HepG2 (cell line): ENCODE data around the gene TPM3. TPM values are rescaled to one million over a fixed set of nuclear protein-coding genes. Genes with fewer than 3 reads are reported as not detected.

Source experiments
- ATAC-seq: fragments of 200-7000 bp; cut with Tn5 transposase; 3 replicates; pipeline ENCODE4 v1.9.1; 2020; ENCODE audit warnings: mild to moderate bottlenecking, moderate library complexity
- BruUV-seq: library from RNA; stranded (reverse); fragments of 400-500 nt; replicated peaks from 2 replicates; lab custom pipeline; 2021; lab: Mats Ljungman, UMichigan
- CTCF ChIA-PET: fragments of 300-600 bp; formaldehyde crosslinking; extraction: SDS; loops from one replicate; lab custom pipeline; 2021; ENCODE audit warnings: low total read pairs, inconsistent platforms, low intra/inter-chr PET ratio; lab: Yijun Ruan, JAX
- POLR2A ChIA-PET: fragments of 350-600 bp; sonication (Branson Sonifier 250); formaldehyde crosslinking; loops from one replicate; lab custom pipeline; 2020; ENCODE audit warnings: antibody characterized with exemption, inconsistent platforms; lab: Yijun Ruan, JAX
- DNase-seq: peaks from one replicate; pipeline ENCODE4 v3.0.0-alpha.2; 2015; ENCODE audit warnings: low spot score
- FAIRE-seq: peaks from 3 replicates; lab custom pipeline; 2011; peaks lifted over from hg19 to GRCh38; lab: Jason Lieb, UNC
- H2AFZ ChIP-seq: one replicate; pipeline ENCODE4 v1.6.1; 2011; ENCODE audit warnings: low read length, inconsistent platforms
- H3K27ac ChIP-seq: fragments of 300-600 bp; 3 replicates; pipeline ENCODE4 v1.8.0; 2011; ENCODE audit warnings: mixed run types, mild to moderate bottlenecking, mixed read lengths, low read length, inconsistent platforms; ENCODE audit not compliant: insufficient read depth; ENCODE audit errors: extremely low read length
- H3K27me3 ChIP-seq, 2 experiments: fragments of 200-600 bp in 1 of 2; 2 replicates in 1 of 2; 3 replicates in 1 of 2; pipeline versions ENCODE4 v1.6.0 to v1.8.0; 2011; ENCODE audit warnings: low read length in 2 of 2, mild to moderate bottlenecking in 2 of 2, moderate library complexity in 2 of 2, inconsistent platforms in 1 of 2; ENCODE audit not compliant: insufficient read depth in 2 of 2, control insufficient read depth in 1 of 2
- H3K36me3 ChIP-seq, 2 experiments: fragments of 200-600 bp in 1 of 2; replicated peaks in 1 of 2; 2 replicates in 1 of 2; 3 replicates in 1 of 2; pipeline versions ENCODE4 v1.5.1 to v1.8.0; 2011; ENCODE audit warnings: low read length in 2 of 2, inconsistent platforms in 1 of 2; ENCODE audit not compliant: insufficient read depth in 2 of 2, control insufficient read depth in 1 of 2
- H3K4me1 ChIP-seq: 2 replicates; pipeline ENCODE4 v1.5.1; 2012; ENCODE audit warnings: low read length, inconsistent platforms; ENCODE audit not compliant: insufficient read depth
- H3K4me2 ChIP-seq: 2 replicates; pipeline ENCODE4 v1.6.0; 2011; ENCODE audit warnings: low read depth, low read length, inconsistent platforms
- H3K4me3 ChIP-seq, 3 experiments: fragments of 200-600 bp in 1 of 3; sonication (generic), shearing (Covaris generic) in 1 of 3; replicated peaks in 1 of 3; 2 replicates each; pipeline ENCODE4 v1.5.1; 2011 to 2016; ENCODE audit warnings: low read length in 3 of 3, inconsistent platforms in 2 of 3, low read depth in 2 of 3, mild to moderate bottlenecking in 2 of 3, control low read depth in 1 of 3, mixed read lengths in 1 of 3; ENCODE audit not compliant: insufficient read depth in 1 of 3
- H3K79me2 ChIP-seq: one replicate; pipeline ENCODE4 v1.6.1; 2011; ENCODE audit warnings: low read length, inconsistent platforms; ENCODE audit not compliant: insufficient read depth
- H3K9ac ChIP-seq: 2 replicates; pipeline ENCODE4 v1.6.0; 2011; ENCODE audit warnings: mild to moderate bottlenecking, low read depth, low read length, inconsistent platforms; ENCODE audit not compliant: insufficient read depth
- H3K9me3 ChIP-seq: 2 replicates; pipeline ENCODE4 v1.5.1; 2012; ENCODE audit warnings: mild to moderate bottlenecking, low read length
- H4K20me1 ChIP-seq: 2 replicates; pipeline ENCODE4 v1.6.0; 2011; ENCODE audit warnings: inconsistent platforms, mild to moderate bottlenecking, low read length, moderate library complexity; ENCODE audit not compliant: insufficient read depth
- AKAP8 ChIP-seq: sonication (generic); formaldehyde crosslinking; IDR thresholded peaks from 2 replicates; pipeline ENCODE4 v1.5.1; 2020; ENCODE audit warnings: mild to moderate bottlenecking, missing genetic modification reagents
- HNF4G ChIP-seq, 2 experiments: sonication (generic) in 1 of 2; formaldehyde crosslinking in 1 of 2; IDR thresholded peaks; 2 replicates each; pipeline versions ENCODE4 v1.4.0 to v1.6.1; 2011 to 2020; ENCODE audit warnings: borderline replicate concordance in 2 of 2, low read depth in 2 of 2, mild to moderate bottlenecking in 2 of 2, low read length in 1 of 2, missing genetic modification reagents in 1 of 2, moderate library complexity in 1 of 2
- KAT8 ChIP-seq: IDR thresholded peaks from 2 replicates; pipeline ENCODE4 v1.6.1; 2016; ENCODE audit warnings: missing genetic modification reagents, missing compliant biosample characterization
- MIER3 ChIP-seq: IDR thresholded peaks from 2 replicates; pipeline ENCODE4 v1.6.1; 2016; ENCODE audit warnings: missing compliant biosample characterization, borderline replicate concordance
- MYNN ChIP-seq: sonication (generic); formaldehyde crosslinking; IDR thresholded peaks from 2 replicates; pipeline ENCODE4 v1.4.0; 2020; ENCODE audit warnings: mild to moderate bottlenecking, low read depth, missing genetic modification reagents
- REXO4 ChIP-seq: sonication (generic); formaldehyde crosslinking; IDR thresholded peaks from 2 replicates; pipeline ENCODE4 v1.8.0; 2022; ENCODE audit warnings: missing genetic modification reagents, mild to moderate bottlenecking, borderline replicate concordance
- SMAD3 ChIP-seq: sonication (generic); formaldehyde crosslinking; IDR thresholded peaks from 2 replicates; pipeline ENCODE4 v1.4.0; 2020; ENCODE audit warnings: missing genetic modification reagents
- SYNCRIP ChIP-seq: fragments of 200-400 bp; formaldehyde crosslinking; IDR thresholded peaks from 2 replicates; pipeline ENCODE4 v1.6.1; 2018; ENCODE audit warnings: mild to moderate bottlenecking, low read depth, low read length; ENCODE audit not compliant: insufficient read depth
- ZKSCAN1 ChIP-seq: fragments of 150-350 bp; IDR thresholded peaks from 2 replicates; pipeline ENCODE4 v1.6.1; 2014; ENCODE audit warnings: low read length
- ZNF136 ChIP-seq: sonication (generic); formaldehyde crosslinking; IDR thresholded peaks from 2 replicates; pipeline ENCODE4 v1.8.1; 2022; ENCODE audit warnings: low read depth, mild to moderate bottlenecking, moderate library complexity, missing genetic modification reagents
- ZNF574 ChIP-seq: sonication (generic); formaldehyde crosslinking; IDR thresholded peaks from 2 replicates; pipeline ENCODE4 v1.4.0; 2020; ENCODE audit warnings: missing genetic modification reagents
- ZNF780A ChIP-seq: sonication (generic); formaldehyde crosslinking; IDR thresholded peaks from 2 replicates; pipeline ENCODE4 v1.8.0; 2022; ENCODE audit warnings: mild to moderate bottlenecking, missing genetic modification reagents, moderate library complexity
- WGBS: methylation state at CpG from one replicate; pipeline ENCODE4 v1.1.6; 2017; ENCODE audit warnings: low lambda C conversion rate; 5-methylcytosine and 5-hydroxymethylcytosine counted together
- in situ Hi-C: cut with HindIII; loops from 2 replicates; pipeline ENCODE4 v1.10.0; 2017; ENCODE audit warnings: low pct_unique_long_range_greater_than_20kb; ENCODE audit not compliant: extremely low pct_ligation_motif_present
- intact Hi-C: fragments of 100-400 bp; cut with micrococcal nuclease; formaldehyde crosslinking; loops from one replicate; pipeline ENCODE4 v1.10.0; 2022; ENCODE audit not compliant: unreplicated experiment
- polyA plus RNA-seq, 8 experiments: library from polyadenylated mRNA; depleted of rRNA in 3 of 8; stranded (reverse) in 7 of 8; unstranded in 1 of 8; fragments of >200 nt; fragmentation: Illumina TruSeq in 4 of 8; extraction: Trizol in 4 of 8; gene quantifications; 2 replicates each; pipeline versions ENCODE4 v1.2.1 to v1.2.3, GENCODE V29; 2011 to 2016; ENCODE audit warnings: low read depth in 4 of 8, missing spikeins in 1 of 8, mixed read lengths in 1 of 8; ENCODE audit not compliant: insufficient read depth in 1 of 8
- total RNA-seq, 5 experiments: library from RNA; depleted of rRNA; stranded (reverse); fragments of >200 nt; fragmentation: Illumina TruSeq; extraction: Trizol; gene quantifications; 2 replicates each; pipeline ENCODE4 v1.2.3, GENCODE V29; 2016; ENCODE audit warnings: low read depth in 1 of 5
- TF ChIP-seq, protein P1 (sequence below): sonication (generic); formaldehyde crosslinking; IDR thresholded peaks from 2 replicates; pipeline ENCODE4 v1.5.1; 2020; ENCODE audit warnings: missing genetic modification reagents, mild to moderate bottlenecking, borderline replicate concordance
- TF ChIP-seq, protein P2 (sequence below): IDR thresholded peaks from 2 replicates; pipeline ENCODE4 v1.6.1; 2016

TPM3 gene
- total and polyA plus RNA-seq, 2 of the 13 experiments (the other 11 are each of a cell fraction or from before 2014, with no cell fraction given), result 160 to 307 TPM

- TF ChIP-seq, protein P1, sequence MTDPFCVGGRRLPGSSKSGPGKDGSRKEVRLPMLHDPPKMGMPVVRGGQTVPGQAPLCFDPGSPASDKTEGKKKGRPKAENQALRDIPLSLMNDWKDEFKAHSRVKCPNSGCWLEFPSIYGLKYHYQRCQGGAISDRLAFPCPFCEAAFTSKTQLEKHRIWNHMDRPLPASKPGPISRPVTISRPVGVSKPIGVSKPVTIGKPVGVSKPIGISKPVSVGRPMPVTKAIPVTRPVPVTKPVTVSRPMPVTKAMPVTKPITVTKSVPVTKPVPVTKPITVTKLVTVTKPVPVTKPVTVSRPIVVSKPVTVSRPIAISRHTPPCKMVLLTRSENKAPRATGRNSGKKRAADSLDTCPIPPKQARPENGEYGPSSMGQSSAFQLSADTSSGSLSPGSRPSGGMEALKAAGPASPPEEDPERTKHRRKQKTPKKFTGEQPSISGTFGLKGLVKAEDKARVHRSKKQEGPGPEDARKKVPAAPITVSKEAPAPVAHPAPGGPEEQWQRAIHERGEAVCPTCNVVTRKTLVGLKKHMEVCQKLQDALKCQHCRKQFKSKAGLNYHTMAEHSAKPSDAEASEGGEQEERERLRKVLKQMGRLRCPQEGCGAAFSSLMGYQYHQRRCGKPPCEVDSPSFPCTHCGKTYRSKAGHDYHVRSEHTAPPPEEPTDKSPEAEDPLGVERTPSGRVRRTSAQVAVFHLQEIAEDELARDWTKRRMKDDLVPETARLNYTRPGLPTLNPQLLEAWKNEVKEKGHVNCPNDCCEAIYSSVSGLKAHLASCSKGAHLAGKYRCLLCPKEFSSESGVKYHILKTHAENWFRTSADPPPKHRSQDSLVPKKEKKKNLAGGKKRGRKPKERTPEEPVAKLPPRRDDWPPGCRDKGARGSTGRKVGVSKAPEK (CRISPR knock-in tag), result no peak
These were observed 29.0 kb upstream of the TPM3 start (continued) for GRCh38 chr1:154220970-154221277.

- Histone ChIP-seq H3K36me3 (peaks cover 4 to 23% of the 10 kb centered on the region in 2 experiments), H4K20me1 (peaks cover 28% of the 10 kb centered on the region), H3K4me2 (peak within 1 kb of the TSS; percentile 89), H3K4me3 (peak within 1 kb of the TSS; percentile 90 to 99 (median 96)), H3K9ac (peak within 1 kb of the TSS; percentile 100), H3K79me2 (peaks cover 81% of the 10 kb centered on the region), H2AFZ (peak within 1 kb of the TSS; percentile 42), H3K4me1 (peaks cover 79% of the 10 kb centered on the region), H3K27ac (peak within 1 kb of the TSS; percentile 100), H3K9me3 (no peaks in the 10 kb centered on the region), H3K27me3 (no peaks in the 10 kb centered on the region; a peak in 1 of 5 replicates)
- WGBS, result under 1% methylated on average over 60 of the region's 73 CpGs
- peak; percentile 98 for DNase-seq
- intact Hi-C loops, result loop anchor here (2.0 kb wide), 1 partner anchor 16 kb away; no protein-coding TSS in a partner anchor
- in situ Hi-C loops, result no loop called here
- ChIA-PET POLR2A (interaction anchor here (0.6 to 3.0 kb wide), 20 partner anchors 10 to 1715 kb away, joined by 3 to 29 read pairs (median 4); partner anchors contain the start of genes CREB3L4, HAX1, KHDC4 and RPS27), CTCF (no interaction called here)
- FAIRE-seq, result peak; percentile 87
- peak; percentile 95 for ATAC-seq
- BruUV-seq, result TSS peak; percentile 75
- TF ChIP-seq ZKSCAN1, result no peak
- TF ChIP-seq, protein P2, sequence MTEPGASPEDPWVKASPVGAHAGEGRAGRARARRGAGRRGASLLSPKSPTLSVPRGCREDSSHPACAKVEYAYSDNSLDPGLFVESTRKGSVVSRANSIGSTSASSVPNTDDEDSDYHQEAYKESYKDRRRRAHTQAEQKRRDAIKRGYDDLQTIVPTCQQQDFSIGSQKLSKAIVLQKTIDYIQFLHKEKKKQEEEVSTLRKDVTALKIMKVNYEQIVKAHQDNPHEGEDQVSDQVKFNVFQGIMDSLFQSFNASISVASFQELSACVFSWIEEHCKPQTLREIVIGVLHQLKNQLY (CRISPR knock-in tag), result peak; percentile 97
- TF ChIP-seq KAT8 (CRISPR knock-in tag), result peak; percentile 94
- TF ChIP-seq SYNCRIP, result no peak
- TF ChIP-seq ZNF780A (CRISPR knock-in tag), result peak; percentile 78; the same call in 1 of the 2 replicates
- TF ChIP-seq AKAP8, result no peak
- peak; percentile 93 for TF ChIP-seq ZNF574
- peak; percentile 97 for TF ChIP-seq MIER3 (CRISPR knock-in tag)
- peak; percentile 83; the same call in 1 of the 2 replicates for TF ChIP-seq ZNF136 (CRISPR knock-in tag)
- peak; percentile 50 for TF ChIP-seq SMAD3
- no peak for TF ChIP-seq HNF4G (IDR thresholded peaks at IDR 0.05; ENCODE audit: borderline replicate concordance, low read depth, low read length)
- TF ChIP-seq HNF4G (CRISPR knock-in tag; IDR thresholded peaks at IDR 0.05; ENCODE audit: borderline replicate concordance, low read depth), result 0 out of 2 replicates have a peak, but pooled peaks have one; percentile 29
- no peak; the same call in 1 of the 2 replicates for TF ChIP-seq REXO4 (CRISPR knock-in tag)
- TF ChIP-seq MYNN (CRISPR knock-in tag), result 0 out of 2 replicates have a peak, but pooled peaks have one; percentile 61
These were observed 28.4 kb upstream of the TPM3 start, which contains the start of gene UBAP2L for GRCh38 chr1:154220071-154220969. UBAP2L (plus strand) TSS chr1:154220955; CDS start chr1:154225124, 4,169 bp downstream.
